ENCODE measurements around the gene TAF1B. TPM values are rescaled to one million over a fixed set of nuclear protein-coding genes. Genes with fewer than 3 reads are reported as not detected.

The TAF1B gene
- total RNA-seq, 1 donor from 2014 or later, result 58.5 TPM

DNA sequence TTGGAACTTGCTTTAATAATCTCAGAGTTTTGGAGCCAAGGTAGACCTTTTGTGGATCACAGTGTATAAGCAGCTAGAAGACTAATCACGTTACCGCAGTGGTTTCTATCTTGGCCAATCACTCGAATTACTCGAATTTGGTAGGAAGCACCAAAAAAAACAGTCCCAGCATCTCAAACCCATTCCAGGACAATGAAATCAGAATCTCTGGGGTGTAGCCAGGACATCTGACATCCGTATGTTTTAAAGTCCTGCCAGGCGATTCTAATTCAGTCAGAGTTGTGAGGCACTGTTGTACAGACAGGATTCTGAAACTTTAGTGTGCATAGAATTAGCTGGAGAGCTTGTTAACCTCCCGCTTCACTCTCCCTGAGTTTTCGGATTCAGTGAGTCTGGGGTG is 139.0 kb downstream of the TAF1B start:
- no peak for TF ChIP-seq CTCF (IDR thresholded peaks at IDR 0.05)
- DNase-seq (ENCODE audit: low spot score in 2 of 2), result peak in 1 of 2 donors; percentile 75
- H3K4me3 ChIP-seq, result no peak overlapping the region

GRCh38 chr2:9982891-9983290 is 139.6 kb downstream of the TAF1B start:
- Histone ChIP-seq H3K4me1 (peaks cover 9 to 24% of the 10 kb centered on the region in 2 donors), H3K27me3 (no peaks in the 10 kb centered on the region), H3K9me3 (no peaks in the 10 kb centered on the region), H3K27ac (no peak overlapping the region), H3K36me3 (no peaks in the 10 kb centered on the region), H3K4me3 (no peak overlapping the region)
- intact Hi-C loops (cut with DNase I), result no loop called here
- TF ChIP-seq CTCF (IDR thresholded peaks at IDR 0.05), result no peak
- no peak for DNase-seq (ENCODE audit: low spot score in 2 of 2)

More for the DNA sequence above, 139.0 kb downstream of the TAF1B start:
- H3K9me3 ChIP-seq, result no peaks in the 10 kb centered on the region
- H3K27ac ChIP-seq, result peak overlapping the region in 1 of 2 donors; percentile 10
- H3K27me3 ChIP-seq, result no peaks in the 10 kb centered on the region
- H3K36me3 ChIP-seq, result no peaks in the 10 kb centered on the region
- intact Hi-C loops (cut with DNase I), result no loop called here
- H3K4me1 ChIP-seq, result peaks cover 9 to 24% of the 10 kb centered on the region in 2 donors

- intact Hi-C loops (cut with DNase I), result loop anchor here (1.0 to 2.0 kb wide), 4 partner anchors 23 to 65 kb away; partner anchors contain the start of gene GRHL1
- DNase-seq (ENCODE audit: low spot score in 2 of 2), result no peak
- no peak overlapping the region for H3K4me3 ChIP-seq
- H3K9me3 ChIP-seq, result no peaks in the 10 kb centered on the region
- TF ChIP-seq CTCF (IDR thresholded peaks at IDR 0.05), result no peak
- H3K36me3 ChIP-seq, result no peaks in the 10 kb centered on the region
- H3K27ac ChIP-seq, result peak overlapping the region in 1 of 2 donors; percentile 76
- peaks cover 9 to 24% of the 10 kb centered on the region in 2 donors for H3K4me1 ChIP-seq
- H3K27me3 ChIP-seq, result no peaks in the 10 kb centered on the region
Measured at GRCh38 chr2:9983401-9984216, 140.3 kb downstream of the TAF1B start.

Other genes with a start within 250 kb of the TAF1B start
- gene YWHAQ, start 212.5 kb upstream of the TAF1B start, total RNA-seq, result 172 TPM
- 0.43 TPM for gene GRHL1, start 108.2 kb downstream of the TAF1B start, total RNA-seq
- gene KLF11, start 200.1 kb downstream of the TAF1B start, total RNA-seq, result 37.6 TPM
- 13.8 TPM for gene CYS1, start 236.9 kb downstream of the TAF1B start, total RNA-seq

Data from ascending aorta (tissue), 2 donors.